Measurements from ENCODE around the gene GRID1. TPM values are rescaled to one million over a fixed set of nuclear protein-coding genes. Genes with fewer than 3 reads are reported as not detected.

GRID1 gene
- total RNA-seq, 1 experiment from 2014 or later = 5.6 TPM

DNA sequence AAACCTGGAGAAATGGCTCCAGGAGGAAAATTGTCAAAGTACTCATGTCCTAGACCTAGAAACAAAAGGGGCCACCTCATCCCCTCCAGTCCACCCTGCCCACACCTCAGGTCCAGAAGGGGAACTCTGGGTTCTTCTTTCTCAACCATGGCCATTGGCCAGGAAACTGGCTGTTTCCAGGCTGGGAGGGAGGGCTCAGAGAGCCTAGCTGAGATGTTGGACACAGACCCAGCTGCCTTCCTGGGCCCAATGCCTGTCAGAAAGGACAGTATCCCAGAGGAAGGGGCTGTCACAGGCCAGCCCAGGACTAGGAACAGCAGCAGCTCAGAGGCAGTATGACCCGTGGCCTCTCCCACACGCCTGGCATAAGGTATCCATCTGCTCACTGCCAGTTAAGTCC lies 9.6 kb downstream of the GRID1 start:
- Histone ChIP-seq H3K79me2 (ENCODE audit: insufficient read depth, low read length) (no peaks in the 10 kb centered on the region), H3K27me3 (ENCODE audit: insufficient read depth, low read length) (no peaks in the 10 kb centered on the region), H3K9ac (ENCODE audit: low read length) (no peak overlapping the region), H3K27ac (ENCODE audit: low read depth, low read length) (no peak overlapping the region), H4K20me1 (ENCODE audit: insufficient read depth) (no peaks in the 10 kb centered on the region), H3K4me3 (replicated peaks in 1 of 2; ENCODE audit: low read depth in 1 of 2, low read length in 2 of 2) (no peak overlapping the region), H3K36me3 (ENCODE audit: control insufficient read depth in 1 of 2, insufficient read depth in 2 of 2, low read length in 2 of 2) (no peaks in the 10 kb centered on the region), H3K9me3 (ENCODE audit: control insufficient read depth in 1 of 2, insufficient read depth in 1 of 2, low read depth in 1 of 2, low read length in 2 of 2) (no peaks in the 10 kb centered on the region), H3K4me1 (ENCODE audit: control insufficient read depth in 1 of 2, insufficient read depth in 2 of 2, low read length in 2 of 2) (peaks cover 0 to 3% of the 10 kb centered on the region in 2 experiments; a peak in 1 of 4 replicates), H2AFZ (ENCODE audit: low read depth, low read length, poor library complexity, severe bottlenecking) (no peak overlapping the region), H3K9me2 (ENCODE audit: insufficient read depth) (no peaks in the 10 kb centered on the region), H3K4me2 (ENCODE audit: low read length) (no peak overlapping the region)
- ChIA-PET POLR2A (no interaction called here), CTCF (no interaction called here), RAD21 (ENCODE audit: low non-redundant PET in 1 of 2, low total read pairs in 2 of 2, uncharacterized antibody in 2 of 2, unreplicated experiment in 2 of 2) (no interaction called here)
- no TSS peak for BruUV-seq (replicated peaks)
- DNase-seq (ENCODE audit: low read depth, low spot score) (no peak), ATAC-seq (no peak)
- TF ChIP-seq, protein P1, sequence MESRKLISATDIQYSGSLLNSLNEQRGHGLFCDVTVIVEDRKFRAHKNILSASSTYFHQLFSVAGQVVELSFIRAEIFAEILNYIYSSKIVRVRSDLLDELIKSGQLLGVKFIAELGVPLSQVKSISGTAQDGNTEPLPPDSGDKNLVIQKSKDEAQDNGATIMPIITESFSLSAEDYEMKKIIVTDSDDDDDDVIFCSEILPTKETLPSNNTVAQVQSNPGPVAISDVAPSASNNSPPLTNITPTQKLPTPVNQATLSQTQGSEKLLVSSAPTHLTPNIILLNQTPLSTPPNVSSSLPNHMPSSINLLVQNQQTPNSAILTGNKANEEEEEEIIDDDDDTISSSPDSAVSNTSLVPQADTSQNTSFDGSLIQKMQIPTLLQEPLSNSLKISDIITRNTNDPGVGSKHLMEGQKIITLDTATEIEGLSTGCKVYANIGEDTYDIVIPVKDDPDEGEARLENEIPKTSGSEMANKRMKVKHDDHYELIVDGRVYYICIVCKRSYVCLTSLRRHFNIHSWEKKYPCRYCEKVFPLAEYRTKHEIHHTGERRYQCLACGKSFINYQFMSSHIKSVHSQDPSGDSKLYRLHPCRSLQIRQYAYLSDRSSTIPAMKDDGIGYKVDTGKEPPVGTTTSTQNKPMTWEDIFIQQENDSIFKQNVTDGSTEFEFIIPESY (IDR thresholded peaks at IDR 0.05; ENCODE audit: extremely low read depth, insufficient replicate concordance, low read length) = no peak
- TF ChIP-seq EGR1 (IDR thresholded peaks at IDR 0.05; ENCODE audit: low read depth) (no peak), ZNF274 (IDR thresholded peaks at IDR 0.05; ENCODE audit: low read depth, low read length) (no peak), TCF7L2 (IDR thresholded peaks at IDR 0.05; ENCODE audit: borderline replicate concordance, extremely low read depth, insufficient read depth, insufficient read length) (no peak), EZH2 (IDR thresholded peaks at IDR 0.05) (no peak), POLR2A (IDR thresholded peaks at IDR 0.05; ENCODE audit: borderline replicate concordance, extremely low read depth, insufficient read depth, insufficient read length) (no peak), RAD21 (IDR thresholded peaks at IDR 0.05; ENCODE audit: low read depth) (no peak), ELF1 (IDR thresholded peaks at IDR 0.05; ENCODE audit: borderline replicate concordance, low read depth) (no peak), SRF (IDR thresholded peaks at IDR 0.05; ENCODE audit: low read depth) (no peak), FOSL1 (IDR thresholded peaks at IDR 0.05; ENCODE audit: low read depth) (no peak), YY1 (IDR thresholded peaks at IDR 0.05; ENCODE audit: extremely low read depth, insufficient replicate concordance, low read depth, low read length) (no peak), SIN3A (IDR thresholded peaks at IDR 0.05; ENCODE audit: low read depth) (no peak), CBX3 (IDR thresholded peaks at IDR 0.05; ENCODE audit: low read depth) (no peak), JUND (IDR thresholded peaks at IDR 0.05) (no peak), POLR2AphosphoS5 (IDR thresholded peaks at IDR 0.05; ENCODE audit: low read depth, low read length) (no peak), EZH2phosphoT487 (IDR thresholded peaks at IDR 0.05; ENCODE audit: borderline replicate concordance) (no peak)
- TF ChIP-seq, protein P2, sequence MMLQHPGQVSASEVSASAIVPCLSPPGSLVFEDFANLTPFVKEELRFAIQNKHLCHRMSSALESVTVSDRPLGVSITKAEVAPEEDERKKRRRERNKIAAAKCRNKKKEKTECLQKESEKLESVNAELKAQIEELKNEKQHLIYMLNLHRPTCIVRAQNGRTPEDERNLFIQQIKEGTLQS (IDR thresholded peaks at IDR 0.05) = no peak
- intact Hi-C loops (cut with micrococcal nuclease) = no loop called here

Measured in HCT116 (cell line).